ENCODE results near the gene PRRX2.

GRCh38 chr9:129617167-129617566, 48.3 kb upstream of the PRRX2 start:
- TF ChIP-seq, protein P1, sequence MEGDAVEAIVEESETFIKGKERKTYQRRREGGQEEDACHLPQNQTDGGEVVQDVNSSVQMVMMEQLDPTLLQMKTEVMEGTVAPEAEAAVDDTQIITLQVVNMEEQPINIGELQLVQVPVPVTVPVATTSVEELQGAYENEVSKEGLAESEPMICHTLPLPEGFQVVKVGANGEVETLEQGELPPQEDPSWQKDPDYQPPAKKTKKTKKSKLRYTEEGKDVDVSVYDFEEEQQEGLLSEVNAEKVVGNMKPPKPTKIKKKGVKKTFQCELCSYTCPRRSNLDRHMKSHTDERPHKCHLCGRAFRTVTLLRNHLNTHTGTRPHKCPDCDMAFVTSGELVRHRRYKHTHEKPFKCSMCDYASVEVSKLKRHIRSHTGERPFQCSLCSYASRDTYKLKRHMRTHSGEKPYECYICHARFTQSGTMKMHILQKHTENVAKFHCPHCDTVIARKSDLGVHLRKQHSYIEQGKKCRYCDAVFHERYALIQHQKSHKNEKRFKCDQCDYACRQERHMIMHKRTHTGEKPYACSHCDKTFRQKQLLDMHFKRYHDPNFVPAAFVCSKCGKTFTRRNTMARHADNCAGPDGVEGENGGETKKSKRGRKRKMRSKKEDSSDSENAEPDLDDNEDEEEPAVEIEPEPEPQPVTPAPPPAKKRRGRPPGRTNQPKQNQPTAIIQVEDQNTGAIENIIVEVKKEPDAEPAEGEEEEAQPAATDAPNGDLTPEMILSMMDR (conservative IDR thresholded peaks at IDR 0.05 in 1 of 2, IDR thresholded peaks at IDR 0.05 in 1 of 2; ENCODE audit: extremely low read depth in 1 of 2, insufficient read depth in 1 of 2, low read depth in 1 of 2, low read length in 2 of 2), result peak; percentile 55 to 74
- TF ChIP-seq EZH2 (IDR thresholded peaks at IDR 0.05; ENCODE audit: borderline replicate concordance, low read length), result no peak

All from mammary epithelial cell (primary cell).